ENCODE measurements around the gene PPIL1. TPM values are rescaled to one million over a fixed set of nuclear protein-coding genes. Genes with fewer than 3 reads are reported as not detected.

PPIL1 gene
- polyA plus RNA-seq, 4 donors = 40.7 to 63.5 (median 52.6) TPM

GRCh38 chr6:36837686-36838085 is 36.9 kb downstream of the PPIL1 start:
- DNase-seq (ENCODE audit: low read depth in 4 of 4, low spot score in 3 of 4) = no peak

DNA sequence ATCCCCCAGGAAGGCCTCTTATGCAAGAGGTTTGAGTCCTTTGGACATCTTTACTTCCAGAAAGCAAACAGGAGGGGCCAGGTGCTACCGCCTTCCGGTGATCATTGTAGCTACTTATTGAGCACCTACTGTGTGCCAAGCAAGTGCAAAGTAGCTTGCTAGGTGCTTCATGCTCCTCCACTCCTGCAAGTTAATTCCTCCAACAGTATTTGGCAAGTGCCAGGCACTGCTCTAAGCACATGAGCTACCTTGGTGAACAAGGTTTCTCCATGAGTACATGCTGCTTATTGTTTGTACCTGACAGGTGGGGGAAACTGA is 37.6 kb downstream of the PPIL1 start:
- no peak for DNase-seq (ENCODE audit: low read depth in 4 of 4, low spot score in 3 of 4)

GRCh38 chr6:36836111-36837021 is 38.2 kb downstream of the PPIL1 start:
- no peak for DNase-seq (ENCODE audit: low read depth in 4 of 4, low spot score in 3 of 4)

DNA sequence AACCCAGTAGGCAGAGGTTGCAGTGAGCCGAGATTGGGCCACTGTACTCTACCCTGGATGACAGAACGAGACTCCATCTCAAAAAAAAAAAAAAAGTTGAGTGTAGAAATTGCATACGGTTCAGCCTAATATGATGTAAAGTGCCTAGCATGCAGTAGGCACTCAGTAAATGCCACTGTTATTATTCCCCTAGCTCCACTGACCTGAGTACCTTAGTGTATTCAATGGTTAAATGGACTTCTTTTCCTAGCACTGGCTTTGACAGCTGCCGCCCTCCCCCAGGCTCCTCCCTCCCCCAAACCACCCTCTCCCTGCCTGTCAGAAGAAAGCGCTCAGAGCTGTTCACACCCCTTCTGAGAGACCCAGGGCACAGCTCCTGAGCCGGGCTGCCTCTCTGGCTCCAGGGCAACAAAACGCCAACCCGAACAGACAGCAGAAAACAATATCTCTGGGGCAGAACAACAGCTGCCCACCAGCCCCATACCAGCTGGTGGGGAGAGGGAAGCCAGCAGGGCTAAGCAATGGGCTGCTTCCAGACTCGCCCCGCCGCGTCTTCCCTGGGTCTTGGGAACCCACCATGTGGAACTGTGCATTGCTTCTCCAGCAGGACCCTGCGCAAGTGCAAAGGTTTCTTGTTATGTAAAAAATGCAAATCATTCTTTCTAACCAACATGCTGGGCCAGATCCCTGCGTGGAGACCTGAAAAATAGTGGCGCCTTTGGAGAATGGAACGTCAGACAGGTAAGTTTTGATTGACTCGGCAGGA is 39.8 kb downstream of the PPIL1 start:
- DNase-seq (ENCODE audit: low read depth in 4 of 4, low spot score in 3 of 4) = no peak

DNA sequence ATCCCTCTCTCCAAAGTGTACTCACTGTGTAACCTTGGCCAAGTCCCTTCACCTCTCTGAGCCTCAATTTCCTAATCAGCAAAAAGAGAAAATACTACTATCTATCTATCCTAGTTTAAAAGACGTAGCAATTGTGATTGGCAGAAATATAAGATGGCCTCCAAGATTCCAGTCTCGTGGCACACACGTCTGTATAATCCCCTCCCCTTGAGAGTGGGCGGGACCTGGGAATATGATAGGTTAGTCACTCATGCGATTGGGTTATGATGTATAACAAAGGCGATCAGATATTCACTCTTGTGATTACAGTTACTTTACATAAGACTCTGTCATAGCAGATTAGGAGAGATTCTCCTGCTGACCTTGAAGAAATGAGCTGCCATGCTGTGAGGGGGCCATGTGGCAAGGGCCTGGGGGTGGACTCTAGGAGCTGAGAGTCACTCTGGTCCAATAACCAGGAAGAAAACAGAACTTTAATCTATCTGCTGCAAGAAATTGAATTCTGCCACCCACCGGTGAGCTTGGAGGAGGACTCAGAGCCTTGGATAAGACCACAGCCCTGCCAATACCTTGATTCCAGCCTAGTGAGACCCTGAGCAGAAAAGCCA is 41.3 kb downstream of the PPIL1 start:
- no peak for DNase-seq (ENCODE audit: low read depth in 4 of 4, low spot score in 3 of 4)

GRCh38 chr6:36832313-36832712 is 42.3 kb downstream of the PPIL1 start:
- no peak for DNase-seq (ENCODE audit: low read depth in 4 of 4, low spot score in 3 of 4)

DNA sequence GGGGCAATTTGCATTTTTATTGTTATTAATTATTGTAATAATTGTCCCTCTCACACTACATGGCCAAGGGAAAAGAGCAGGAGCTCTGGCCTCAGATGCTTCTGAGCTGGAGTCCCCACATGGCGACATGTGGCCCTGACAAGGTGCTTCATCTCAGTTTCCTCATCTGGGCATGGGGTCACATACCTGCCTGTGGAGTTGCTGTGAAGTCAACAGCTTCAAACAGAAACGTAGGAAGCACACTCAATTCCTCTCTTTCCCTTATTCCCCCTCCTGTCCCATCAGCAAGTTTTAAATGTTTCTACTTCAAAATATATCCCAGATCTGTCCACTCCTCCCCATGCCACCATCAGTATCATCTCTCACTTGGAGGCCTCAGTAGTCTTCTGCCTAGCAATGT is 44.0 kb downstream of the PPIL1 start:
- no peak for DNase-seq (ENCODE audit: low read depth in 4 of 4, low spot score in 3 of 4)

DNA sequence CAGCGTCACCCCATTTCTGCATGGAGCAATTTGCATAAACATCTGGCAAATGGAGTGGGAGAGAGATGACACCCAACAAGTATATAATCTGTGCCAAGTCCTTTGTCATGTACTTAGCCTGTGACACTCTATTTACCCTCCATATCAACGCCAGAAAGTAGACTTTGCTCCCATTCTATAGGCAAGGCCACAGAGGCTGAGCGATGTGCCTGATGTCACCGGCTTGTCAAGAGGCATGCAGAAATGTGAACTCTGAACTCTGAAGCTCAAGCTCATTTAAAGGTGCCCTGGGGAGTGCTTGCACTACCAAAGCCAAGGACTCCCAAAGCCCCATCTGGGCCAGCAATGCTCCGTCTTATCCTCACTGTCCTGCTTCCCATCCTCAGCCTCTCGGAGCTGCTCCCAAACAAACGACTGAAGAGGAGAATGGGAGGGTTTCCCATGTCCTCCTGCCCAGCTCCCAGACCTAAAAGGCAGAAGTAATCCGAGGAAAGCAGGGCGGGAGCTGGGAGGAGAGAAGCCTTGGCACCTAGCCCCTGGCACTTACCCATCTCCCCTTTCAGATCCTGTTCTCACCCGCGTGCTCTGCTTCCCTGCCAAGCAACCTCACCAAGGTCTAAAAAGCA is 44.6 kb downstream of the PPIL1 start:
- DNase-seq (ENCODE audit: low read depth in 4 of 4, low spot score in 3 of 4) = no peak

- DNase-seq (ENCODE audit: low read depth in 4 of 4, low spot score in 3 of 4) = no peak
Measured at GRCh38 chr6:36827261-36828079, 47.1 kb downstream of the PPIL1 start.

- no peak for DNase-seq (ENCODE audit: low read depth in 4 of 4, low spot score in 3 of 4)
Measured at GRCh38 chr6:36826520-36827227, 47.9 kb downstream of the PPIL1 start.

GRCh38 chr6:36825994-36826393 is 48.6 kb downstream of the PPIL1 start:
- no peak for DNase-seq (ENCODE audit: low read depth in 4 of 4, low spot score in 3 of 4)

- DNase-seq (ENCODE audit: low read depth in 4 of 4, low spot score in 3 of 4) = no peak
Measured at GRCh38 chr6:36825452-36825851, 49.2 kb downstream of the PPIL1 start.

GRCh38 chr6:36824253-36824652 is 50.4 kb downstream of the PPIL1 start:
- DNase-seq (ENCODE audit: low read depth in 4 of 4, low spot score in 3 of 4) = no peak

DNA sequence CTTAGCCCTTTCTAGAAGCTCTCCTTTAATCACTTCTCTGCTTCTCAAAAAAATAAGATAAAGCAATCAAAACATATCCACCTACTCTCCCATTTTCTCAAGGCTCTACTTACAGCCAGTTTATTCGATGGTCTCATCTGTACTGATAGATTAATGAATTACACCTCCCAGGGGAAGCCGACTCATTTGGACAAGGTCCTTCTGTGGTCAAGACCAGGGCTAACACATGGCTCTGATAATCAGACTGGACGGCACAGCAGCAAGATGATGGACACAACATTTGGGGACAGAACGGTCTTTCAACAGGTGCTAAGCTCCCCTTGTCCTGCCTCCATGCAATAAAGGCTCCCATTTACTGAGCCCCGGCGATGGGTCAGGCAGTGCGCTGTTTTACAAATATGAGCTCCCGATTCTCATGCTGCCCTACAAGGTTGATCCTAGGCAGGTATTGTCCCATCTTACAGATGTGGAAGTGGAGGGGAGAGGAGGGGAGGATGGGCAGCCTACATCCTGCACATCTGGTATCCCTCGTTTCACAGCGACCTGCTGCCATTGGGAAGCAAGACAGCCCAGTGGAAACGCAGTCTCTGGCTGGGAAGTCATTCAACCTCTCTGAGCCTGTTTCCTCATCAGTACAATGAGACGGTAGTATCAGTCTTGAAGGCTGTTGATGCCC is 51.0 kb downstream of the PPIL1 start:
- DNase-seq (ENCODE audit: low read depth in 4 of 4, low spot score in 3 of 4) = no peak

DNA sequence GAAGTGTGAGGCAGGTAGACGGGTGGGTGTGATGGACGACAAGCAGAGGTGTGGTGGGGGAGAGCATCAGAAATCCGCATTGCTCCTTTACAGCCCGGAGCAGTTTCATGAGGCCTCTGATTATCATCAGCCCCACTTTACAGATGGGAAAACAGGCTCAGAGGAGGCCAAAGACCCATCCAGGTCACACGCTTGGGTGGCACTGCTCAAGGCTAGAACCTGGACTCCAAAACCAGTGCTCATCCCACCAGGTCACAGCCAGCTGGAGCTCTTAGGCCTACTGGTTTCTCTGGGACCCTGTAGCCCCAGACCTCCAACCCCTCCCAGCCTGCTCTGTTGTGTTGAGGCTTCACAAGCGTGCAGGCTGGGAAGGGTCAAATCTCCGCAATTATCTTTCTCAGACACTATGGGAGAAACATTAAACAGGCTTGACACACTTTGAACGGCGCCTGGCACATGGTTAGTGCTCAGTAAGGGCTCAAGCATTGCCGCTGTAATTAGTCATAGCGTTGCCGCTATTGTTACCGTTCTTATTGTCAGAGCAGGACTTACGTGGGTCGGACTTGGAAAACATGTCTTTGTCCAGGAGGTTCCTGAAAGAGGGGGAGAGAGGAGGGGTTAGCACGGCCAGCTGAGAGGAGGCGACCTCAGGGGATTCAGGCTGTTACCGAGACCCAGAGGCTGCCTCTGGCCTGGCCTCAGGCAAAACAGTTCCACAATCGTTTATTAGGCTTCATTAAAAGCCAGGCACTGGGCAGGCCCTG is 51.9 kb downstream of the PPIL1 start:
- DNase-seq (ENCODE audit: low read depth in 4 of 4, low spot score in 3 of 4) = no peak

- no peak for DNase-seq (ENCODE audit: low read depth in 4 of 4, low spot score in 3 of 4)
Measured at GRCh38 chr6:36821581-36822335, 52.8 kb downstream of the PPIL1 start.

DNA sequence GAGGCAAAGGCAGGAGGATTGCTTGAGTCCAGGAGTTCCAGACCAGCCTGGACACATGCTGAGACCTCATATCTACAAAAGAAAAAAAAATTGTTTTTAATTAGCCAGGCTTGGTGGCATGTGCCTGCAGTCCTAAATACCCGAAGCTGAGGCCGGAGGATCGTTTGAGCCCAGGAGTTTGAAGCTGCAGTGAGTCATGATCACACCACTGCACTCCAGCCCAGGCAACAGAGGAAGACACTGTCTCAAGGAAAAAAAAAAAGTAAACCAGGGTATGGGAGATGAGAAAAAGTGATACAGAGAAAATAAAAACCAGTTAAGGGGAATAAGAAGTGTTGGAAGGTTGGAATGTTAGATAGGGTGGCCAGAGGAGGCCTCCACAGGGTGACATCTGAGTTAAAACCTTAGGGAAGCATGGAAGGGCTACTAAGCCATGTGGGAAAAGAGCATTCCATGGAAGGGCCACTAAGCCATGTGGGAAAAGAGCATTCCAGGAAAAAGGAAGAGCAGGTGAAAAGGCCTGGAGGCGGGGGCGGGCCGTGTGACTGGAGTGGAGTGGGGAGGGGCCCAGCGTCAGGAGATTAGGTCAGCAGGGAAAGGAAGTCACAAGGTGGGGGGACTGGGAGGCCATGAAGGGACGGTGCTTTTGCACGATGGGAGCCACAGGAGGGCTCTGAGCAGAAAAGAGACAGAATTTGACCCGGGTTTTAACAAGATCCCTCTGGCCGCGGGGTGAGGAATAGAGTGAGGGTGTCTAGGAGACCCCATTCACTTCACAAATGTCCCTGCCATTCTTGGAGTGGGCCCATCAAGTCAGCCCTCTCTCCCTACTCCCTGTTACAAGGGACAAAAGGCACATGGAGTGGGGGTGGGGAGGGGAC is 53.7 kb downstream of the PPIL1 start:
- DNase-seq (ENCODE audit: low read depth in 4 of 4, low spot score in 3 of 4) = no peak
